H9 (cell line): ENCODE results near the gene NEK6. TPM values are rescaled to one million over a fixed set of nuclear protein-coding genes. Genes with fewer than 3 reads are reported as not detected.
A peak's percentile ranks its signal among the peaks of the same experiment; 100 is the strongest.

Experiments used
- DNase-seq: peaks from one replicate; pipeline ENCODE4 v3.0.0-alpha.2; 2017
- H2AFZ ChIP-seq: one replicate; pipeline ENCODE4 v1.6.1; 2013; ENCODE audit warnings: mild to moderate bottlenecking, low read length, control low read depth, moderate library complexity
- H2AK5ac ChIP-seq: 2 replicates; pipeline ENCODE4 v1.6.1; 2013; ENCODE audit warnings: low read length, control low read depth, mixed read lengths; ENCODE audit not compliant: insufficient read length
- H2BK120ac ChIP-seq: one replicate; pipeline ENCODE4 v1.6.1; 2013; ENCODE audit warnings: low read depth, mild to moderate bottlenecking, low read length, control low read depth, inconsistent platforms; ENCODE audit not compliant: poor library complexity, severe bottlenecking
- H2BK12ac ChIP-seq: 2 replicates; pipeline ENCODE4 v1.6.1; 2013; ENCODE audit warnings: low read length, control low read depth, mixed read lengths, low read depth; ENCODE audit not compliant: insufficient read length
- H2BK15ac ChIP-seq: 2 replicates; pipeline ENCODE4 v1.6.1; 2013; ENCODE audit warnings: low read depth, low read length, control low read depth
- H2BK20ac ChIP-seq: one replicate; pipeline ENCODE4 v1.6.1; 2013; ENCODE audit warnings: low read depth, mild to moderate bottlenecking, low read length, control low read depth, inconsistent platforms; ENCODE audit not compliant: poor library complexity, severe bottlenecking
- H2BK5ac ChIP-seq: 2 replicates; pipeline ENCODE4 v1.6.1; 2013; ENCODE audit warnings: low read length, control low read depth, mixed read lengths; ENCODE audit not compliant: insufficient read length
- H3K14ac ChIP-seq: 2 replicates; pipeline ENCODE4 v1.6.1; 2013; ENCODE audit warnings: low read length, control low read depth; ENCODE audit not compliant: insufficient read depth
- H3K18ac ChIP-seq: 2 replicates; pipeline ENCODE4 v1.6.1; 2013; ENCODE audit warnings: low read depth, mild to moderate bottlenecking, mixed read lengths, low read length, control low read depth; ENCODE audit not compliant: insufficient read length
- H3K23ac ChIP-seq: 2 replicates; pipeline ENCODE4 v1.6.1; 2013; ENCODE audit warnings: low read length, control low read depth, mixed read lengths, low read depth; ENCODE audit not compliant: insufficient read length
- H3K23me2 ChIP-seq: 2 replicates; pipeline ENCODE4 v1.6.1; 2013; ENCODE audit warnings: low read depth, mild to moderate bottlenecking, mixed read lengths, low read length, control low read depth; ENCODE audit not compliant: insufficient read length, poor library complexity, severe bottlenecking
- H3K27ac ChIP-seq: 2 replicates; pipeline ENCODE4 v1.5.1; 2013; ENCODE audit warnings: low read length, control low read depth, mixed read lengths, low read depth; ENCODE audit not compliant: insufficient read length
- H3K27me3 ChIP-seq: 2 replicates; pipeline ENCODE4 v1.6.1; 2013; ENCODE audit warnings: low read length, control low read depth, inconsistent platforms; ENCODE audit not compliant: insufficient read depth
- H3K4ac ChIP-seq: 2 replicates; pipeline ENCODE4 v1.6.1; 2013; ENCODE audit warnings: low read depth, mild to moderate bottlenecking, control low read depth, inconsistent platforms, low read length, moderate library complexity
- H3K4me1 ChIP-seq: 2 replicates; pipeline ENCODE4 v1.6.1; 2013; ENCODE audit warnings: low read length, control low read depth, inconsistent platforms; ENCODE audit not compliant: insufficient read depth
- H3K4me2 ChIP-seq: 2 replicates; pipeline ENCODE4 v1.6.1; 2013; ENCODE audit warnings: low read length, control low read depth, mixed read lengths; ENCODE audit not compliant: insufficient read length, insufficient read depth
- H3K56ac ChIP-seq: 2 replicates; pipeline ENCODE4 v1.6.1; 2013; ENCODE audit warnings: low read depth, mild to moderate bottlenecking, mixed read lengths, low read length, control low read depth; ENCODE audit not compliant: insufficient read length
- H3K79me1 ChIP-seq: 2 replicates; pipeline ENCODE4 v1.6.1; 2013; ENCODE audit warnings: low read depth, mild to moderate bottlenecking, moderate library complexity, low read length, control low read depth, inconsistent platforms; ENCODE audit not compliant: insufficient read depth, poor library complexity, severe bottlenecking
- H3K79me2 ChIP-seq: 2 replicates; pipeline ENCODE4 v1.6.1; 2013; ENCODE audit warnings: low read length, control low read depth, inconsistent platforms; ENCODE audit not compliant: insufficient read depth
- H3K9ac ChIP-seq: 2 replicates; pipeline ENCODE4 v1.6.1; 2013; ENCODE audit warnings: low read length, control low read depth, mixed read lengths; ENCODE audit not compliant: insufficient read length; ENCODE audit errors: extremely low read depth
- H3K9me3 ChIP-seq: one replicate; pipeline ENCODE4 v1.6.1; 2013; ENCODE audit warnings: low read depth, low read length, inconsistent platforms; ENCODE audit not compliant: control insufficient read depth
- H3T11ph ChIP-seq: one replicate; pipeline ENCODE4 v1.6.1; 2013; ENCODE audit warnings: mild to moderate bottlenecking, low read length, control low read depth, inconsistent platforms
- H4K20me1 ChIP-seq: one replicate; pipeline ENCODE4 v1.6.1; 2013; ENCODE audit not compliant: control insufficient read depth, insufficient read length, insufficient read depth
- H4K5ac ChIP-seq: 2 replicates; pipeline ENCODE4 v1.6.1; 2013; ENCODE audit warnings: low read depth, mild to moderate bottlenecking, mixed read lengths, low read length, control low read depth; ENCODE audit not compliant: insufficient read length
- H4K8ac ChIP-seq: replicated peaks from 2 replicates; pipeline ENCODE4 v1.6.1; 2013; ENCODE audit warnings: low read length, control low read depth, mixed read lengths, low read depth; ENCODE audit not compliant: insufficient read length
- H4K91ac ChIP-seq: 2 replicates; pipeline ENCODE4 v1.6.1; 2013; ENCODE audit warnings: low read depth, mild to moderate bottlenecking, moderate library complexity, mixed read lengths, low read length, control low read depth; ENCODE audit not compliant: insufficient read length
- H3K27ac Mint-ChIP-seq, 3 experiments: 2 replicates in 2 of 3; 3 replicates in 1 of 3; pipeline ENCODE4 v1.8.0; 2020 to 2021; ENCODE audit warnings: mixed read lengths in 3 of 3, mild to moderate bottlenecking in 1 of 3, moderate library complexity in 1 of 3
- H3K27me3 Mint-ChIP-seq: 2 replicates; pipeline ENCODE4 v1.8.0; 2021; ENCODE audit warnings: low read depth, mild to moderate bottlenecking, moderate library complexity, mixed read lengths
- H3K36me3 Mint-ChIP-seq, 3 experiments: 2 replicates in 2 of 3; 3 replicates in 1 of 3; pipeline ENCODE4 v1.8.0; 2020 to 2021; ENCODE audit warnings: low read depth in 3 of 3, mixed read lengths in 3 of 3; ENCODE audit not compliant: insufficient read depth in 1 of 3
- H3K4me1 Mint-ChIP-seq, 2 experiments: 2 replicates each; pipeline ENCODE4 v1.8.0; 2020; ENCODE audit warnings: mixed read lengths in 2 of 2
- H3K4me3 Mint-ChIP-seq, 2 experiments: 2 replicates in 1 of 2; 3 replicates in 1 of 2; pipeline ENCODE4 v1.8.0; 2020 to 2021; ENCODE audit warnings: mild to moderate bottlenecking in 2 of 2, mixed read lengths in 2 of 2, moderate library complexity in 1 of 2
- H3K9me3 Mint-ChIP-seq, 2 experiments: 2 replicates in 1 of 2; 3 replicates in 1 of 2; pipeline ENCODE4 v1.8.0; 2020; ENCODE audit warnings: mild to moderate bottlenecking in 2 of 2, mixed read lengths in 2 of 2, moderate library complexity in 1 of 2
- WGBS: extraction: QIAGEN DNeasy Blood & Tissue Kit; methylation state at CpG from one replicate; pipeline ENCODE4 v1.1.7; 2013; ENCODE audit warnings: missing lambda C conversion rate, low lambda C conversion rate, mixed read lengths; ENCODE audit not compliant: insufficient read length; ENCODE audit errors: extremely low coverage; 5-methylcytosine and 5-hydroxymethylcytosine counted together
- total RNA-seq: library from RNA; stranded (reverse); gene quantifications from 2 replicates; pipeline ENCODE4 v1.2.1, GENCODE V29; 2021
- TF ChIP-seq, protein P1 (sequence below): fragments of 200-600 bp; sonication (generic); conservative IDR thresholded peaks from 3 replicates; pipeline ENCODE4 v1.8.0; 2021; ENCODE audit warnings: antibody characterized with exemption, mild to moderate bottlenecking

The NEK6 gene
- total RNA-seq, 1 experiment from 2014 or later, result 14.3 TPM

DNA sequence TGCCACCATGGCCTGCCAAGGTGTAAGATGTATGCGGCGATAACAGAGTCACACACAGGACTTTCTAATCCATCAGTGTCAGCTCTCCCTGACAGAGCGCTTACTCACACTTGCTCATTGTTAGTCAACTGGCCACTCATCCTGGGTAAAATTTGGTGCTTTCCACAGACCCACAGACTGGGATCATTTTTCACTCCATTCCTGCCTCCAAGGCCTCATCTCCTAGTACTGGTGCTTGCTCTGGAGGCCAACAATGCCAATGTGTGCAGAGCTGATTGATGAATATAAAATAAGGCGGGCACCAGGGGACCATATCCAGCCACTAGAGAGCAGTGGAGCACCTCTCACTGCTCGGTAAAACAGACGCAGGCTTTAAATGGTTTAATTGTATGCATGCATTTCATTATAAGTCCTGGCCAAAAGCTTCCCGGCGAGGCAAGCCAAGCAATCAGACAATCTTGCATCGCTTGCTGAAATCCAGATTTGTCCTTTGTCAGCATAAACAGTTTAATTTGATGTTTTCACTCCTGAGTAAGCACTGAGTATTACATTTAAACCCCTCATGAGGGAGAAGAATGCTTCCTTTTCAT is 135.2 kb downstream of the NEK6 start:
- no peak overlapping the region for H3K23ac ChIP-seq
- no peak overlapping the region for H4K8ac ChIP-seq
- TF ChIP-seq, protein P1, sequence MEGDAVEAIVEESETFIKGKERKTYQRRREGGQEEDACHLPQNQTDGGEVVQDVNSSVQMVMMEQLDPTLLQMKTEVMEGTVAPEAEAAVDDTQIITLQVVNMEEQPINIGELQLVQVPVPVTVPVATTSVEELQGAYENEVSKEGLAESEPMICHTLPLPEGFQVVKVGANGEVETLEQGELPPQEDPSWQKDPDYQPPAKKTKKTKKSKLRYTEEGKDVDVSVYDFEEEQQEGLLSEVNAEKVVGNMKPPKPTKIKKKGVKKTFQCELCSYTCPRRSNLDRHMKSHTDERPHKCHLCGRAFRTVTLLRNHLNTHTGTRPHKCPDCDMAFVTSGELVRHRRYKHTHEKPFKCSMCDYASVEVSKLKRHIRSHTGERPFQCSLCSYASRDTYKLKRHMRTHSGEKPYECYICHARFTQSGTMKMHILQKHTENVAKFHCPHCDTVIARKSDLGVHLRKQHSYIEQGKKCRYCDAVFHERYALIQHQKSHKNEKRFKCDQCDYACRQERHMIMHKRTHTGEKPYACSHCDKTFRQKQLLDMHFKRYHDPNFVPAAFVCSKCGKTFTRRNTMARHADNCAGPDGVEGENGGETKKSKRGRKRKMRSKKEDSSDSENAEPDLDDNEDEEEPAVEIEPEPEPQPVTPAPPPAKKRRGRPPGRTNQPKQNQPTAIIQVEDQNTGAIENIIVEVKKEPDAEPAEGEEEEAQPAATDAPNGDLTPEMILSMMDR, result peak; percentile 61
- no peak overlapping the region for H2BK15ac ChIP-seq
- no peak overlapping the region for H3K14ac ChIP-seq
- no peak overlapping the region for H2BK20ac ChIP-seq
- H4K91ac ChIP-seq, result no peak overlapping the region
- H3K9me3 ChIP-seq, result no peaks in the 10 kb centered on the region
- no peak overlapping the region for H3K27ac ChIP-seq
- no peaks in the 10 kb centered on the region for H3K27me3 ChIP-seq
- H4K20me1 ChIP-seq, result no peaks in the 10 kb centered on the region
- Mint-ChIP-seq H3K36me3 (peaks cover 0 to 7% (median 5%) of the 10 kb centered on the region in 3 experiments; a peak in 4 of 7 replicates), H3K27me3 (no peaks in the 10 kb centered on the region), H3K9me3 (no peaks in the 10 kb centered on the region), H3K4me1 (peaks cover 37 to 43% of the 10 kb centered on the region in 2 experiments), H3K27ac (peak overlapping the region in 2 of 3 experiments; percentile 23 to 81; a peak in 3 of 7 replicates), H3K4me3 (no peak overlapping the region; a peak in 1 of 5 replicates)
- H3K23me2 ChIP-seq, result no peaks in the 10 kb centered on the region
- no peak overlapping the region for H3T11ph ChIP-seq
- peaks cover 6% of the 10 kb centered on the region for H3K79me1 ChIP-seq
- DNase-seq, result peak; percentile 46
- no CpG with 5 or more reads among the region's 9 CpGs for WGBS
- no peak overlapping the region for H2AK5ac ChIP-seq
- H3K9ac ChIP-seq, result no peak overlapping the region
- no peak overlapping the region for H2AFZ ChIP-seq
- peaks cover 19% of the 10 kb centered on the region; the same call in 1 of the 2 replicates for H3K79me2 ChIP-seq
- no peak overlapping the region for H3K18ac ChIP-seq
- no peak overlapping the region for H3K56ac ChIP-seq
- H2BK12ac ChIP-seq, result no peak overlapping the region
- H2BK120ac ChIP-seq, result no peak overlapping the region
- peaks cover 4% of the 10 kb centered on the region; the same call in 1 of the 2 replicates for H3K4me1 ChIP-seq
- H3K4ac ChIP-seq, result no peak overlapping the region
- no peak overlapping the region for H3K4me2 ChIP-seq
- no peak overlapping the region for H4K5ac ChIP-seq
- H2BK5ac ChIP-seq, result no peak overlapping the region
